Liver (tissue), 3 donors: ENCODE data around the gene MND1.

ENCODE experiments used
- CTCF ChIP-seq: fragments of 150-350 bp; IDR thresholded peaks from 2 replicates; pipeline ENCODE4 v1.5.1; 2017; ENCODE audit warnings: improper control_type of control experiment, low read depth, low read length; ENCODE audit not compliant: missing input control
- FOXA2 ChIP-seq: IDR thresholded peaks from 2 replicates; pipeline ENCODE4 v1.6.1; 2016; ENCODE audit warnings: antibody characterized with exemption
- GABPA ChIP-seq, 2 donors: IDR thresholded peaks in 1 of 2; conservative IDR thresholded peaks in 1 of 2; 2 replicates each; pipeline ENCODE4 v1.6.1; 2016; ENCODE audit warnings: antibody characterized with exemption in 2 of 2, mild to moderate bottlenecking in 1 of 2, moderate library complexity in 1 of 2
- RAD21 ChIP-seq, 2 donors: IDR thresholded peaks; 2 replicates each; pipeline ENCODE4 v1.6.1; 2016; ENCODE audit warnings: antibody characterized with exemption in 2 of 2, mild to moderate bottlenecking in 2 of 2
- donor health status: healthy.
- donor health status: healthy.

- TF ChIP-seq FOXA2: no peak
- TF ChIP-seq CTCF: no peak
- TF ChIP-seq RAD21 (IDR thresholded peaks at IDR 0.05): no peak
- no peak for TF ChIP-seq GABPA (IDR thresholded peaks at IDR 0.05 in 1 of 2, conservative IDR thresholded peaks at IDR 0.05 in 1 of 2)
Measured at GRCh38 chr4:153337686-153338085, 6.8 kb upstream of the MND1 start.
